WTC11 (cell line): ENCODE data around the gene PPID. TPM values are rescaled to one million over a fixed set of nuclear protein-coding genes. Genes with fewer than 3 reads are reported as not detected.

ENCODE experiments used
- ATF1 ChIP-seq: sonication (generic); formaldehyde crosslinking; IDR thresholded peaks from 2 replicates; pipeline ENCODE4 v1.8.1; 2023; ENCODE audit warnings: mild to moderate bottlenecking, moderate library complexity, missing genetic modification reagents
- CBFB ChIP-seq: sonication (generic); formaldehyde crosslinking; IDR thresholded peaks from 2 replicates; pipeline ENCODE4 v1.8.1; 2022; ENCODE audit warnings: mild to moderate bottlenecking, low read depth, missing genetic modification reagents
- CDX4 ChIP-seq: fragments of 250-450 bp; sonication (Bioruptor Pico); IDR thresholded peaks from 2 replicates; pipeline ENCODE4 v1.9.0; 2021; ENCODE audit warnings: moderate library complexity, mild to moderate bottlenecking, inconsistent platforms, borderline replicate concordance
- CTCF ChIP-seq: fragments of 200-600 bp; IDR thresholded peaks from 2 replicates; pipeline ENCODE4 v1.8.0; 2022; ENCODE audit warnings: antibody characterized with exemption
- E2F1 ChIP-seq: sonication (generic); formaldehyde crosslinking; IDR thresholded peaks from 2 replicates; pipeline ENCODE4 v1.8.0; 2022; ENCODE audit warnings: mild to moderate bottlenecking, missing genetic modification reagents
- E2F4 ChIP-seq: sonication (generic); formaldehyde crosslinking; IDR thresholded peaks from 2 replicates; pipeline ENCODE4 v1.8.1; 2022; ENCODE audit warnings: low read depth, mild to moderate bottlenecking, moderate library complexity, missing genetic modification reagents, borderline replicate concordance
- E2F5 ChIP-seq: sonication (generic); formaldehyde crosslinking; IDR thresholded peaks from 2 replicates; pipeline ENCODE4 v1.8.1; 2022; ENCODE audit warnings: mild to moderate bottlenecking, moderate library complexity, missing genetic modification reagents
- ELF4 ChIP-seq: sonication (generic); formaldehyde crosslinking; IDR thresholded peaks from 2 replicates; pipeline ENCODE4 v1.8.1; 2022; ENCODE audit warnings: low read depth, mild to moderate bottlenecking, moderate library complexity, missing genetic modification reagents
- ETV6 ChIP-seq: sonication (generic); formaldehyde crosslinking; IDR thresholded peaks from 2 replicates; pipeline ENCODE4 v1.8.1; 2022; ENCODE audit warnings: mild to moderate bottlenecking, missing genetic modification reagents
- FOXP4 ChIP-seq: sonication (generic); formaldehyde crosslinking; IDR thresholded peaks from 2 replicates; pipeline ENCODE4 v1.8.0; 2022; ENCODE audit warnings: mild to moderate bottlenecking, missing genetic modification reagents
- HMGXB4 ChIP-seq: sonication (generic); formaldehyde crosslinking; IDR thresholded peaks from 2 replicates; pipeline ENCODE4 v1.8.1; 2023; ENCODE audit warnings: mild to moderate bottlenecking, moderate library complexity, missing genetic modification reagents
- IRF2 ChIP-seq: sonication (generic); formaldehyde crosslinking; IDR thresholded peaks from 2 replicates; pipeline ENCODE4 v1.8.0; 2022; ENCODE audit warnings: low read depth, missing genetic modification reagents, borderline replicate concordance
- MAX ChIP-seq: sonication (generic); formaldehyde crosslinking; IDR thresholded peaks from 2 replicates; pipeline ENCODE4 v1.8.0; 2022; ENCODE audit warnings: mild to moderate bottlenecking, missing genetic modification reagents
- NFE2L1 ChIP-seq: sonication (generic); formaldehyde crosslinking; IDR thresholded peaks from 2 replicates; pipeline ENCODE4 v1.8.1; 2023; ENCODE audit warnings: missing genetic modification reagents
- NR3C1 ChIP-seq: sonication (generic); formaldehyde crosslinking; conservative IDR thresholded peaks from 2 replicates; pipeline ENCODE4 v1.8.1; 2023; ENCODE audit warnings: low read depth, mild to moderate bottlenecking, missing genetic modification reagents
- RELA ChIP-seq: sonication (generic); formaldehyde crosslinking; IDR thresholded peaks from 2 replicates; pipeline ENCODE4 v1.8.1; 2022; ENCODE audit warnings: missing genetic modification reagents, mild to moderate bottlenecking, borderline replicate concordance
- SOX15 ChIP-seq: fragments of 250-450 bp; sonication (Bioruptor Pico); IDR thresholded peaks from 2 replicates; pipeline ENCODE4 v1.9.0; 2021; ENCODE audit warnings: mild to moderate bottlenecking
- USF1 ChIP-seq: sonication (generic); formaldehyde crosslinking; IDR thresholded peaks from 2 replicates; pipeline ENCODE4 v1.8.0; 2022; ENCODE audit warnings: mild to moderate bottlenecking, missing genetic modification reagents
- USF2 ChIP-seq: sonication (generic); formaldehyde crosslinking; IDR thresholded peaks from 2 replicates; pipeline ENCODE4 v1.8.1; 2023; ENCODE audit warnings: mild to moderate bottlenecking, missing genetic modification reagents, moderate library complexity
- ZBTB43 ChIP-seq: sonication (generic); formaldehyde crosslinking; IDR thresholded peaks from 2 replicates; pipeline ENCODE4 v1.8.1; 2023; ENCODE audit warnings: mild to moderate bottlenecking, missing genetic modification reagents
- ZMAT4 ChIP-seq: fragments of 250-450 bp; sonication (Bioruptor Pico); IDR thresholded peaks from 2 replicates; pipeline ENCODE4 v1.9.0; 2021; ENCODE audit warnings: mild to moderate bottlenecking
- ZNF219 ChIP-seq: sonication (generic); formaldehyde crosslinking; IDR thresholded peaks from 2 replicates; pipeline ENCODE4 v1.8.0; 2023; ENCODE audit warnings: missing genetic modification reagents, mild to moderate bottlenecking, borderline replicate concordance
- ZNF232 ChIP-seq: sonication (generic); formaldehyde crosslinking; IDR thresholded peaks from 2 replicates; pipeline ENCODE4 v1.8.0; 2022; ENCODE audit warnings: mild to moderate bottlenecking, missing genetic modification reagents
- ZNF317 ChIP-seq: sonication (generic); formaldehyde crosslinking; IDR thresholded peaks from 2 replicates; pipeline ENCODE4 v1.8.1; 2023; ENCODE audit warnings: low read depth, mild to moderate bottlenecking, moderate library complexity, missing genetic modification reagents, borderline replicate concordance
- ZNF423 ChIP-seq: fragments of 250-450 bp; sonication (Bioruptor Pico); IDR thresholded peaks from 2 replicates; pipeline ENCODE4 v2.1.2; 2022; ENCODE audit warnings: mild to moderate bottlenecking, moderate library complexity
- total RNA-seq: library from RNA; stranded (reverse); gene quantifications from 3 replicates; pipeline ENCODE4 v1.2.3, GENCODE V29; 2021

The PPID gene
- total RNA-seq, 1 experiment from 2014 or later, result 40.5 TPM

GRCh38 chr4:158768555-158769174 is 45.5 kb upstream of the PPID start, which contains the start of gene FNIP2 (continued):
- no peak for TF ChIP-seq NR3C1 (CRISPR knock-in tag)
- no peak for TF ChIP-seq CTCF
- TF ChIP-seq ZNF232, result peak; percentile 73; the same call in 1 of the 2 replicates
- TF ChIP-seq ZNF219 (CRISPR knock-in tag), result peak; percentile 75; the same call in 1 of the 2 replicates
- TF ChIP-seq USF2, result peak; percentile 60
- peak; percentile 85 for TF ChIP-seq MAX (CRISPR knock-in tag)
- TF ChIP-seq ZMAT4, result no peak
- TF ChIP-seq HMGXB4 (CRISPR knock-in tag), result no peak
- TF ChIP-seq E2F1 (CRISPR knock-in tag), result no peak
- no peak for TF ChIP-seq SOX15 (CRISPR knock-in tag)
- TF ChIP-seq ZNF423 (CRISPR knock-in tag), result no peak
- peak; percentile 31; the same call in 1 of the 2 replicates for TF ChIP-seq USF1 (CRISPR knock-in tag)
- no peak for TF ChIP-seq E2F4
- no peak for TF ChIP-seq E2F5 (CRISPR knock-in tag)
- TF ChIP-seq IRF2 (CRISPR knock-in tag), result no peak
- TF ChIP-seq CDX4 (CRISPR knock-in tag), result no peak
- peak; percentile 85; the same call in 1 of the 2 replicates for TF ChIP-seq FOXP4
- no peak for TF ChIP-seq CBFB
- TF ChIP-seq ZNF317, result no peak
- no peak for TF ChIP-seq ATF1
- no peak for TF ChIP-seq RELA (CRISPR knock-in tag)
- 0 out of 2 replicates have a peak, but pooled peaks have one; percentile 27 for TF ChIP-seq ETV6 (CRISPR knock-in tag)
- 0 out of 2 replicates have a peak, but pooled peaks have one; percentile 60 for TF ChIP-seq ZBTB43 (CRISPR knock-in tag)
- peak; percentile 69; the same call in 1 of the 2 replicates for TF ChIP-seq NFE2L1 (CRISPR knock-in tag)
- TF ChIP-seq ELF4 (CRISPR knock-in tag), result no peak
